ENCODE data around the gene SORBS1.

Gene SORBS1

GRCh38 chr10:95297402-95297801 is 263.8 kb downstream of the SORBS1 start:
- DNase-seq (ENCODE audit: low read depth in 2 of 2, low spot score in 1 of 2) = no peak

DNA sequence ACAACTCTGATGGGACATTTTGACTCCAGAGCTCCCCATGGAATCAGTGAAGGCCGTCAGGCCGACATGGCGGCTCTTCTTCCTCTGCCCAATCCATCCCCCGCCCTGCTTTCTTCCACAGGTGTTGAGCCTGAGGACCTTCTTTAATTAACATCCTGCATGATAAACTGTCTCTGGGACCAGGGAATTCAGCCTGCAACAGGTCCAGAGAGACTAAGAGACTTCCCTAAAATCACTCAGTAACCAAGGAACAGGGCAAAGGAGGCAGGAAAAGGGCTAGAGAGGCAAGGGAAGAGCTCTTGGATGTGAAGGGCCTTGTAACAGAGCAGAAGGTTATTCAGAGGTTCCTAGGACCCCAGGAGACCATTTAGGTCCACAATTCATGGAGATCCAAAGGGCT is 264.4 kb downstream of the SORBS1 start:
- no peak for DNase-seq (ENCODE audit: low read depth in 2 of 2, low spot score in 1 of 2)

GRCh38 chr10:95295031-95295755 is 266.0 kb downstream of the SORBS1 start:
- peak in 1 of 2 donors; percentile 16 for DNase-seq (ENCODE audit: low read depth in 2 of 2, low spot score in 1 of 2)

DNA sequence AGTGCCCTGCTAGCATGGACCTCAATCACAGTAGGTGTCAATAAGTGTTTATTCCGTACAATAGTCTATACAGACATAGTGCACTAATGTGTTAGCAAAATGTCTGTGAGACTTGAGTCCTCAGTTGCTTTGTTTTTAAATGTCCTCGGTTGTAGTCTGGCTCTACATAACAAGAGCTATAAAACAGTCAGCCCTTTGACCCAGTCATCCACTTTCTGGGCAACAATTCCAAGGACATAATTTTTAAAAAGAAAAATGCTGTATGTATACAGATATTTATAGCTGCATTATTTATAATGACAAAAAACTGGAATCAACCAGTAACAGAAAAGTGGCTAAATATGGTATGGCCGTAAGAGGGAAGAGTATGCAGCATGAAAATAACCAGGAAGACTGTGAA is 267.5 kb downstream of the SORBS1 start:
- DNase-seq (ENCODE audit: low read depth in 2 of 2, low spot score in 1 of 2) = no peak

GRCh38 chr10:95291365-95292039 is 269.7 kb downstream of the SORBS1 start:
- DNase-seq (ENCODE audit: low read depth in 2 of 2, low spot score in 1 of 2) = no peak

- no peak for DNase-seq (ENCODE audit: low read depth in 2 of 2, low spot score in 1 of 2)
These were observed 270.5 kb downstream of the SORBS1 start, which contains the start of gene PDLIM1 for GRCh38 chr10:95290461-95291364. Gene PDLIM1, minus strand, starts transcription at chr10:95291003. Its CDS starts 88 bp downstream, at chr10:95290915.

- no peak for DNase-seq (ENCODE audit: low read depth in 2 of 2, low spot score in 1 of 2)
These were observed 271.2 kb downstream of the SORBS1 start for GRCh38 chr10:95289921-95290421.

- no peak for DNase-seq (ENCODE audit: low read depth in 2 of 2, low spot score in 1 of 2)
These were observed 271.9 kb downstream of the SORBS1 start for GRCh38 chr10:95289003-95289920.

DNA sequence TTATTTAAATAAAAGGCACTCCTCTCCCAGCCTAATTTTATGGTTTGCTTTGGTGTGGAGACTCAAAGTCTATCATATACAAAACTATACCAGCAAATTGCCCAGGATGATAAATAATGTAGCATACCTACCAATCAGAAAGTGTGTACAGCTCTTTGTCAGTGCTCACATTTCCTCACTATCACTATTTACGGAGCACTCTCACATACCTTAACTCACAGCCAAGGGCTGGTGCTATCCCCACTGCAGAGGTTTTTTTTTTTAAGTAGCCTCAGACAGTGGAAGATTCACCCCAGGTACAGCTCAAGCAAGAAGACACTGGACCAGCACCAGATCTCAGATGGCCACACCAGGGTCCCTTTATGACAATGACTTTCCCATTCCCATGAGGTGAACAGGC is 272.9 kb downstream of the SORBS1 start:
- DNase-seq (ENCODE audit: low read depth in 2 of 2, low spot score in 1 of 2) = no peak

GRCh38 chr10:95287281-95287680 is 273.9 kb downstream of the SORBS1 start:
- no peak for DNase-seq (ENCODE audit: low read depth in 2 of 2, low spot score in 1 of 2)

DNA sequence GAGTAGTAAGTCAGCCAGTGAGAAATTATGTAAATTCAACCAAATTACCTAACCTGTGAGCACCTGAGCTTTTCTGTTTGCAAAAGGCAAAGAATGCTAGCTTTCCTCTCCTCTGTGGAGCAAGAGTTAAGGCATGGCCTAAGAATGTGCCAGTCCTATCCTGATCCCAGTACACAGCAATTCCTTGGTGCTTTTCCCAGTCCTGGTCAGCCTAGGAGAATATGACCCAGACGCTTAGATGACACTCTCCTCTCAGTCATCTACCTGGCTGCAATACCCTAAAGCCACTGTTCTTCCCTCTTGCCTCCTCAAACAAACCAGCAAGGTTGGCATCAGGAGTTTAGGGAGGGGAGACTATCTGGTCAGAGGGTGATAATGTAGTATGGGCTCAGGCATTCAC is 274.5 kb downstream of the SORBS1 start:
- no peak for DNase-seq (ENCODE audit: low read depth in 2 of 2, low spot score in 1 of 2)

- DNase-seq (ENCODE audit: low read depth in 2 of 2, low spot score in 1 of 2) = no peak
These were observed 275.6 kb downstream of the SORBS1 start for GRCh38 chr10:95285556-95285955.

- no peak for DNase-seq (ENCODE audit: low read depth in 2 of 2, low spot score in 1 of 2)
These were observed 276.4 kb downstream of the SORBS1 start for GRCh38 chr10:95284807-95285206.

GRCh38 chr10:95282107-95282506 is 279.1 kb downstream of the SORBS1 start:
- DNase-seq (ENCODE audit: low read depth in 2 of 2, low spot score in 1 of 2) = no peak

DNA sequence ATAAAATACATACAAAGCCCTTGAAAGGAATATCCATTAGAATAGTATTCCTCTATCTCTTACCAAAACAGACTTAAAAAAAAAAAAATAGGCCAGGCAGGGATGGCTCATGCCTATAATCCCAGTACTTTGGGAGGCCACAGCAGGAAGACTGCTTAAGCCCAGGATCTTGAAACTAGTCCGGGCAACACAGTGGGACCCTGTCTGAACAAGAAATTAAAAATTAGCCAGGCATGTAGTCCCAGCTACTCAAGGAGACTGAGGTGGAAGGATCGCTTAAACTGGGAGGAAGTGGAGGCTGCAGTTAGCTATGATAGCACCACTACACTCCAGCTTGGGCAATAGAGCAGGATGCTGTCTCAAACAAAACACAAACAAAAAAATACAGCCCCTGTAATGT is 280.0 kb downstream of the SORBS1 start:
- no peak for DNase-seq (ENCODE audit: low read depth in 2 of 2, low spot score in 1 of 2)

DNA sequence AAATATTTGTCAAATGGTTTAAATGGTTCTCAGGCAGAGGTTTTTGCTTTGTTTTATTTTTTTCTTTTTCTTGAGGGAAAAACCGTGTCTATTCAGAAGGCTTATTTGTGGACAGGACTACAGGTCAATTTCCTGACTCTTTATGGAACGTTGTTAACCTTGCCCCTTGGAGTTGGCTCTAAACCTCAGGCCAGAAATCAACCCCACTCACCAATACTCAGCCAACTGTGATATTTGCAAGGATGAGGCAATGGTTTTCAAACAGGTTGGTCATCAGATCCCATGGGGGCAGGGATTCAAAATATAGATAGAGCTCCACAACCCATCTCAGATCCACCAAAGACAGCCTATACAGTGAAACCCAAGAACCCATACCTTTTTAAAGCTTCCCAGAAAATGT is 280.5 kb downstream of the SORBS1 start:
- no peak for DNase-seq (ENCODE audit: low read depth in 2 of 2, low spot score in 1 of 2)

DNA sequence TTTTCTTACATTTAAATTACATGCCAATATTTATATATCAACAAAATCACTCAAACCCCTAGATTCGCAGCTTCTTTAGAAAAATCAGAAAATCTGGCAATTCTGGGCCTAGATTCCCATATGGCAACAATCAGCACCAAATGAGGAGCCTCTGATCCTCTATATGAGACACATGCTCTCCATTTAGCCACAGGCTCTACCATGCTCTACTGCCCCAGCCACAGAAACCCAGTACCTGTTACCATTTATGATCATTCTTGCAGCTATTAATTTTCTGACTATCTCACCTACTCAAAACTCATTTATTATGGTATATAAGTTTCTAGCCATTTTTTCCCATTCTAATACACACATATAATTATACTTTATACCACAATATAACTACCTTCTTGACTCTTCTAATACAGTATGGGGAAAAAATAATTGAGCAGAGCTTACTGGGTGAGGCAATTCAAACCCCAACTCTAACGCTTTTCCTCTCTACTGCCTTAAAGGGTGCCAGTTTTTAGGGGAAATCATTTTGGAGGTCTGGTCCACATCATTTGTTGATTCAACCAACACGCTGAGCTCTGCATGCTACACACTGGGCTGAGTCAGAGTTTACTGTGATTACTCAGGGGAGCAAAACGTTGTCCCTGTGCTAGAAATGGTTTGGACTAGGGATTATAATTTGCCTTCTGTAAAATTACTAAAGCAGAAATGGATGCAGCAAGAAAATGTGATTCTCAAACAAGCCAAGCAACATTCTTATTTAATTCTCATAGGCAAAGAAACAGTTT is 281.9 kb downstream of the SORBS1 start:
- DNase-seq (ENCODE audit: low read depth in 2 of 2, low spot score in 1 of 2) = no peak

- DNase-seq (ENCODE audit: low read depth in 2 of 2, low spot score in 1 of 2) = no peak
These were observed 282.8 kb downstream of the SORBS1 start for GRCh38 chr10:95278061-95278988.

DNA sequence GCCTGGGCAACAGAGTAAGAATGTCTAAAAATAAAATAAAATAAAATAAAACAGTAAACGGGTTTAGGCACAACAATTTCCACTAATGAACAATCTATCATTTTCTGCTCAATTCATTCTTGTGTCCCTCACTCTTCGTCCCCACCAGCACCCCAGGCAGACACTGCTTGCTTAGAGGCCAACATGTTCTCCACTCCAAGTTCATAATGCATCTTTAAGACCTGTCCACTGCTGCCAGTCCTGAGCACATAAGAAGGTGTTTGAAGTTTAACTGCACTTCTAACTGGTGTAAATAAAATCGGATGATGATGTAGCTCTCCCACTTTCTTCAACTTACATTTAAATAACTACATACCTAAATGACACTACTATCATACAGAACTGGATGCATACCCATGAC is 283.6 kb downstream of the SORBS1 start:
- DNase-seq (ENCODE audit: low read depth in 2 of 2, low spot score in 1 of 2) = no peak
